HepG2 (cell line): Measurements from ENCODE around the gene ANXA6. TPM values are rescaled to one million over a fixed set of nuclear protein-coding genes. Genes with fewer than 3 reads are reported as not detected.
A peak's percentile ranks its signal among the peaks of the same experiment; 100 is the strongest.

Experiments
- ATAC-seq: fragments of 200-7000 bp; cut with Tn5 transposase; 3 replicates; pipeline ENCODE4 v1.9.1; 2020; ENCODE audit warnings: mild to moderate bottlenecking, moderate library complexity
- BruUV-seq: library from RNA; stranded (reverse); fragments of 400-500 nt; replicated peaks from 2 replicates; lab custom pipeline; 2021; lab: Mats Ljungman, UMichigan
- CTCF ChIA-PET: fragments of 300-600 bp; formaldehyde crosslinking; extraction: SDS; loops from one replicate; lab custom pipeline; 2021; ENCODE audit warnings: low total read pairs, inconsistent platforms, low intra/inter-chr PET ratio; lab: Yijun Ruan, JAX
- POLR2A ChIA-PET: fragments of 350-600 bp; sonication (Branson Sonifier 250); formaldehyde crosslinking; loops from one replicate; lab custom pipeline; 2020; ENCODE audit warnings: antibody characterized with exemption, inconsistent platforms; lab: Yijun Ruan, JAX
- DNase-seq: peaks from one replicate; pipeline ENCODE4 v3.0.0-alpha.2; 2015; ENCODE audit warnings: low spot score
- FAIRE-seq: peaks from 3 replicates; lab custom pipeline; 2011; peaks lifted over from hg19 to GRCh38; lab: Jason Lieb, UNC
- H2AFZ ChIP-seq: one replicate; pipeline ENCODE4 v1.6.1; 2011; ENCODE audit warnings: low read length, inconsistent platforms
- H3K27ac ChIP-seq: fragments of 300-600 bp; 3 replicates; pipeline ENCODE4 v1.8.0; 2011; ENCODE audit warnings: mixed run types, mild to moderate bottlenecking, mixed read lengths, low read length, inconsistent platforms; ENCODE audit not compliant: insufficient read depth; ENCODE audit errors: extremely low read length
- H3K27me3 ChIP-seq, 2 experiments: fragments of 200-600 bp in 1 of 2; 2 replicates in 1 of 2; 3 replicates in 1 of 2; pipeline versions ENCODE4 v1.6.0 to v1.8.0; 2011; ENCODE audit warnings: low read length in 2 of 2, mild to moderate bottlenecking in 2 of 2, moderate library complexity in 2 of 2, inconsistent platforms in 1 of 2; ENCODE audit not compliant: insufficient read depth in 2 of 2, control insufficient read depth in 1 of 2
- H3K36me3 ChIP-seq, 2 experiments: fragments of 200-600 bp in 1 of 2; replicated peaks in 1 of 2; 2 replicates in 1 of 2; 3 replicates in 1 of 2; pipeline versions ENCODE4 v1.5.1 to v1.8.0; 2011; ENCODE audit warnings: low read length in 2 of 2, inconsistent platforms in 1 of 2; ENCODE audit not compliant: insufficient read depth in 2 of 2, control insufficient read depth in 1 of 2
- H3K4me1 ChIP-seq: 2 replicates; pipeline ENCODE4 v1.5.1; 2012; ENCODE audit warnings: low read length, inconsistent platforms; ENCODE audit not compliant: insufficient read depth
- H3K4me2 ChIP-seq: 2 replicates; pipeline ENCODE4 v1.6.0; 2011; ENCODE audit warnings: low read depth, low read length, inconsistent platforms
- H3K4me3 ChIP-seq, 3 experiments: fragments of 200-600 bp in 1 of 3; sonication (generic), shearing (Covaris generic) in 1 of 3; replicated peaks in 1 of 3; 2 replicates each; pipeline ENCODE4 v1.5.1; 2011 to 2016; ENCODE audit warnings: low read length in 3 of 3, inconsistent platforms in 2 of 3, low read depth in 2 of 3, mild to moderate bottlenecking in 2 of 3, control low read depth in 1 of 3, mixed read lengths in 1 of 3; ENCODE audit not compliant: insufficient read depth in 1 of 3
- H3K79me2 ChIP-seq: one replicate; pipeline ENCODE4 v1.6.1; 2011; ENCODE audit warnings: low read length, inconsistent platforms; ENCODE audit not compliant: insufficient read depth
- H3K9ac ChIP-seq: 2 replicates; pipeline ENCODE4 v1.6.0; 2011; ENCODE audit warnings: mild to moderate bottlenecking, low read depth, low read length, inconsistent platforms; ENCODE audit not compliant: insufficient read depth
- H3K9me3 ChIP-seq: 2 replicates; pipeline ENCODE4 v1.5.1; 2012; ENCODE audit warnings: mild to moderate bottlenecking, low read length
- H4K20me1 ChIP-seq: 2 replicates; pipeline ENCODE4 v1.6.0; 2011; ENCODE audit warnings: inconsistent platforms, mild to moderate bottlenecking, low read length, moderate library complexity; ENCODE audit not compliant: insufficient read depth
- ARNT ChIP-seq: fragments of 450-650 bp; IDR thresholded peaks from 2 replicates; pipeline ENCODE4 v1.6.1; 2017
- BORCS8-MEF2B ChIP-seq: sonication (generic); formaldehyde crosslinking; IDR thresholded peaks from 2 replicates; pipeline ENCODE4 v1.8.0; 2022; ENCODE audit warnings: mild to moderate bottlenecking, missing genetic modification reagents
- BRD4 ChIP-seq: sonication (generic); formaldehyde crosslinking; IDR thresholded peaks from 2 replicates; pipeline ENCODE4 v1.4.0; 2020; ENCODE audit warnings: missing genetic modification reagents
- EEA1 ChIP-seq: sonication (generic); formaldehyde crosslinking; IDR thresholded peaks from 2 replicates; pipeline ENCODE4 v1.5.1; 2020; ENCODE audit warnings: mild to moderate bottlenecking, missing genetic modification reagents, borderline replicate concordance
- HIVEP1 ChIP-seq: sonication (generic); formaldehyde crosslinking; IDR thresholded peaks from 2 replicates; pipeline ENCODE4 v1.4.0; 2020; ENCODE audit warnings: mild to moderate bottlenecking, missing genetic modification reagents
- HOXD1 ChIP-seq: sonication (generic); formaldehyde crosslinking; IDR thresholded peaks from 2 replicates; pipeline ENCODE4 v1.5.0; 2020; ENCODE audit warnings: missing genetic modification reagents
- PAX8 ChIP-seq: sonication (generic); formaldehyde crosslinking; IDR thresholded peaks from 2 replicates; pipeline ENCODE4 v1.8.0; 2022; ENCODE audit warnings: mild to moderate bottlenecking, missing genetic modification reagents, borderline replicate concordance
- TP53 ChIP-seq: sonication (generic); formaldehyde crosslinking; conservative IDR thresholded peaks from 2 replicates; pipeline ENCODE4 v1.4.0; 2020; ENCODE audit warnings: missing genetic modification reagents
- WIZ ChIP-seq: sonication (generic); formaldehyde crosslinking; IDR thresholded peaks from 2 replicates; pipeline ENCODE4 v1.5.1; 2020; ENCODE audit warnings: mild to moderate bottlenecking, missing genetic modification reagents
- ZKSCAN1 ChIP-seq: fragments of 150-350 bp; IDR thresholded peaks from 2 replicates; pipeline ENCODE4 v1.6.1; 2014; ENCODE audit warnings: low read length
- ZNF414 ChIP-seq: sonication (generic); formaldehyde crosslinking; IDR thresholded peaks from 2 replicates; pipeline ENCODE4 v1.5.0; 2020; ENCODE audit warnings: missing genetic modification reagents
- ZNF430 ChIP-seq: sonication (generic); formaldehyde crosslinking; IDR thresholded peaks from 2 replicates; pipeline ENCODE4 v1.9.0; 2021; ENCODE audit warnings: mild to moderate bottlenecking, missing genetic modification reagents
- ZNF749 ChIP-seq: sonication (generic); formaldehyde crosslinking; IDR thresholded peaks from 2 replicates; pipeline ENCODE4 v1.8.0; 2022; ENCODE audit warnings: mild to moderate bottlenecking, missing genetic modification reagents, moderate library complexity, borderline replicate concordance
- WGBS: methylation state at CpG from one replicate; pipeline ENCODE4 v1.1.6; 2017; ENCODE audit warnings: low lambda C conversion rate; 5-methylcytosine and 5-hydroxymethylcytosine counted together
- in situ Hi-C: cut with HindIII; loops from 2 replicates; pipeline ENCODE4 v1.10.0; 2017; ENCODE audit warnings: low pct_unique_long_range_greater_than_20kb; ENCODE audit not compliant: extremely low pct_ligation_motif_present
- intact Hi-C: fragments of 100-400 bp; cut with micrococcal nuclease; formaldehyde crosslinking; loops from one replicate; pipeline ENCODE4 v1.10.0; 2022; ENCODE audit not compliant: unreplicated experiment
- polyA plus RNA-seq, 8 experiments: library from polyadenylated mRNA; depleted of rRNA in 3 of 8; stranded (reverse) in 7 of 8; unstranded in 1 of 8; fragments of >200 nt; fragmentation: Illumina TruSeq in 4 of 8; extraction: Trizol in 4 of 8; gene quantifications; 2 replicates each; pipeline versions ENCODE4 v1.2.1 to v1.2.3, GENCODE V29; 2011 to 2016; ENCODE audit warnings: low read depth in 4 of 8, missing spikeins in 1 of 8, mixed read lengths in 1 of 8; ENCODE audit not compliant: insufficient read depth in 1 of 8
- total RNA-seq, 5 experiments: library from RNA; depleted of rRNA; stranded (reverse); fragments of >200 nt; fragmentation: Illumina TruSeq; extraction: Trizol; gene quantifications; 2 replicates each; pipeline ENCODE4 v1.2.3, GENCODE V29; 2016; ENCODE audit warnings: low read depth in 1 of 5
- TF ChIP-seq, protein P1 (sequence below): sonication (generic); formaldehyde crosslinking; IDR thresholded peaks from 2 replicates; pipeline ENCODE4 v1.8.1; 2023; ENCODE audit warnings: missing genetic modification reagents, mild to moderate bottlenecking, borderline replicate concordance
- TF ChIP-seq, protein P2 (sequence below): sonication (generic); formaldehyde crosslinking; IDR thresholded peaks from 2 replicates; pipeline ENCODE4 v1.5.1; 2020; ENCODE audit warnings: missing genetic modification reagents, mild to moderate bottlenecking, borderline replicate concordance

The ANXA6 gene
- total and polyA plus RNA-seq, 2 of the 13 experiments (the other 11 are each of a cell fraction or from before 2014, with no cell fraction given): 103 to 125 TPM

- intact Hi-C loops: no loop called here
- peak; percentile 72 for ATAC-seq
- H3K36me3 ChIP-seq: peaks cover 56 to 87% of the 10 kb centered on the region in 2 experiments
These were observed 99.3 kb downstream of the ANXA6 start for GRCh38 chr5:151058301-151058700.

More at GRCh38 chr5:151058301-151058700, 99.3 kb downstream of the ANXA6 start:
- BruUV-seq: no TSS peak
- H3K27me3 ChIP-seq: no peaks in the 10 kb centered on the region
- 100% methylated on average over 5 of the region's 5 CpGs for WGBS
- in situ Hi-C loops: no loop called here
- FAIRE-seq: no peak
- no peaks in the 10 kb centered on the region for H3K79me2 ChIP-seq
- DNase-seq: no peak
- H3K4me2 ChIP-seq: no peak overlapping the region
- no peak overlapping the region for H3K4me3 ChIP-seq
- TF ChIP-seq EEA1: no peak
- TF ChIP-seq ZNF749 (CRISPR knock-in tag): no peak
- TF ChIP-seq HIVEP1: no peak
- TF ChIP-seq WIZ (CRISPR knock-in tag): no peak
- no peak for TF ChIP-seq TP53 (CRISPR knock-in tag)
- no peak for TF ChIP-seq ZNF414 (CRISPR knock-in tag)
- TF ChIP-seq, protein P1, sequence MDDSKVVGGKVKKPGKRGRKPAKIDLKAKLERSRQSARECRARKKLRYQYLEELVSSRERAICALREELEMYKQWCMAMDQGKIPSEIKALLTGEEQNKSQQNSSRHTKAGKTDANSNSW (CRISPR knock-in tag): no peak
- TF ChIP-seq PAX8 (CRISPR knock-in tag): no peak
- TF ChIP-seq BRD4: no peak
- TF ChIP-seq, protein P2, sequence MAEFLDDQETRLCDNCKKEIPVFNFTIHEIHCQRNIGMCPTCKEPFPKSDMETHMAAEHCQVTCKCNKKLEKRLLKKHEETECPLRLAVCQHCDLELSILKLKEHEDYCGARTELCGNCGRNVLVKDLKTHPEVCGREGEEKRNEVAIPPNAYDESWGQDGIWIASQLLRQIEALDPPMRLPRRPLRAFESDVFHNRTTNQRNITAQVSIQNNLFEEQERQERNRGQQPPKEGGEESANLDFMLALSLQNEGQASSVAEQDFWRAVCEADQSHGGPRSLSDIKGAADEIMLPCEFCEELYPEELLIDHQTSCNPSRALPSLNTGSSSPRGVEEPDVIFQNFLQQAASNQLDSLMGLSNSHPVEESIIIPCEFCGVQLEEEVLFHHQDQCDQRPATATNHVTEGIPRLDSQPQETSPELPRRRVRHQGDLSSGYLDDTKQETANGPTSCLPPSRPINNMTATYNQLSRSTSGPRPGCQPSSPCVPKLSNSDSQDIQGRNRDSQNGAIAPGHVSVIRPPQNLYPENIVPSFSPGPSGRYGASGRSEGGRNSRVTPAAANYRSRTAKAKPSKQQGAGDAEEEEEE (CRISPR knock-in tag): no peak
- no peak for TF ChIP-seq HOXD1 (CRISPR knock-in tag)
- no peak for TF ChIP-seq ZNF430 (CRISPR knock-in tag)
- TF ChIP-seq ZKSCAN1: no peak
- no peak for TF ChIP-seq BORCS8-MEF2B (CRISPR knock-in tag)
- TF ChIP-seq ARNT: no peak
- TF ChIP-seq, all 625 proteins: peak for 0
- Histone ChIP-seq H3K27ac (no peak overlapping the region), H4K20me1 (peaks cover 11% of the 10 kb centered on the region; the same call in 1 of the 2 replicates), H3K9me3 (no peaks in the 10 kb centered on the region), H3K4me1 (peaks cover 4% of the 10 kb centered on the region), H3K9ac (no peak overlapping the region), H2AFZ (no peak overlapping the region)
- CTCF ChIA-PET: no interaction called here
- POLR2A ChIA-PET: no interaction called here
